HepG2 (cell line): ENCODE measurements around the gene GDAP1L1. TPM values are rescaled to one million over a fixed set of nuclear protein-coding genes. Genes with fewer than 3 reads are reported as not detected.

Source experiments
- CCDC6 ChIP-seq: sonication (generic); formaldehyde crosslinking; IDR thresholded peaks from 2 replicates; pipeline ENCODE4 v1.8.1; 2022; ENCODE audit warnings: mild to moderate bottlenecking, missing genetic modification reagents, moderate library complexity
- ELF4 ChIP-seq: sonication (generic); formaldehyde crosslinking; IDR thresholded peaks from 2 replicates; pipeline ENCODE4 v1.5.0; 2020; ENCODE audit warnings: missing genetic modification reagents, mild to moderate bottlenecking, moderate library complexity, borderline replicate concordance
- HNF1B ChIP-seq: sonication (generic); formaldehyde crosslinking; IDR thresholded peaks from 2 replicates; pipeline ENCODE4 v1.5.1; 2020; ENCODE audit warnings: mild to moderate bottlenecking, moderate library complexity, missing genetic modification reagents
- MAZ ChIP-seq, 2 experiments: sonication (generic) in 1 of 2; formaldehyde crosslinking in 1 of 2; IDR thresholded peaks; 2 replicates each; pipeline versions ENCODE4 v1.5.0 to v1.6.1; 2012 to 2020; ENCODE audit warnings: low read depth in 2 of 2, mild to moderate bottlenecking in 2 of 2, borderline replicate concordance in 1 of 2, improper control_type of control experiment in 1 of 2, low read length in 1 of 2, missing genetic modification reagents in 1 of 2, moderate library complexity in 1 of 2
- MTF1 ChIP-seq: sonication (generic); formaldehyde crosslinking; IDR thresholded peaks from 2 replicates; pipeline ENCODE4 v1.5.0; 2020; ENCODE audit warnings: missing genetic modification reagents
- PTBP1 ChIP-seq: fragments of 200-400 bp; formaldehyde crosslinking; IDR thresholded peaks from 2 replicates; pipeline ENCODE4 v1.6.1; 2018; ENCODE audit warnings: low read length, low read depth; ENCODE audit not compliant: poor library complexity, severe bottlenecking
- RAD21 ChIP-seq: fragments of 450-650 bp; formaldehyde crosslinking; IDR thresholded peaks from 2 replicates; pipeline ENCODE4 v1.5.0; 2020; ENCODE audit warnings: mild to moderate bottlenecking
- RXRB ChIP-seq: IDR thresholded peaks from 2 replicates; pipeline ENCODE4 v1.6.1; 2016; ENCODE audit warnings: borderline replicate concordance, missing genetic modification reagents, missing compliant biosample characterization
- STAG1 ChIP-seq: sonication (generic); formaldehyde crosslinking; IDR thresholded peaks from 2 replicates; pipeline ENCODE4 v1.4.0; 2020; ENCODE audit warnings: missing genetic modification reagents
- ZFP41 ChIP-seq: sonication (generic); formaldehyde crosslinking; IDR thresholded peaks from 2 replicates; pipeline ENCODE4 v1.4.0; 2020; ENCODE audit warnings: mild to moderate bottlenecking, missing genetic modification reagents, borderline replicate concordance
- ZNF12 ChIP-seq: sonication (generic); formaldehyde crosslinking; IDR thresholded peaks from 2 replicates; pipeline ENCODE4 v1.5.0; 2020; ENCODE audit warnings: missing genetic modification reagents
- ZNF740 ChIP-seq: sonication (generic); formaldehyde crosslinking; IDR thresholded peaks from 2 replicates; pipeline ENCODE4 v1.4.0; 2020; ENCODE audit warnings: missing genetic modification reagents
- polyA plus RNA-seq, 8 experiments: library from polyadenylated mRNA; depleted of rRNA in 3 of 8; stranded (reverse) in 7 of 8; unstranded in 1 of 8; fragments of >200 nt; fragmentation: Illumina TruSeq in 4 of 8; extraction: Trizol in 4 of 8; gene quantifications; 2 replicates each; pipeline versions ENCODE4 v1.2.1 to v1.2.3, GENCODE V29; 2011 to 2016; ENCODE audit warnings: low read depth in 4 of 8, missing spikeins in 1 of 8, mixed read lengths in 1 of 8; ENCODE audit not compliant: insufficient read depth in 1 of 8
- total RNA-seq, 5 experiments: library from RNA; depleted of rRNA; stranded (reverse); fragments of >200 nt; fragmentation: Illumina TruSeq; extraction: Trizol; gene quantifications; 2 replicates each; pipeline ENCODE4 v1.2.3, GENCODE V29; 2016; ENCODE audit warnings: low read depth in 1 of 5
- TF ChIP-seq, protein P1 (sequence below): IDR thresholded peaks from 2 replicates; pipeline ENCODE4 v1.6.1; 2012; ENCODE audit warnings: low read depth, low read length, improper control_type of control experiment
- TF ChIP-seq, protein P2 (sequence below): IDR thresholded peaks from 2 replicates; pipeline ENCODE4 v1.6.1; 2018; ENCODE audit warnings: missing genetic modification reagents
- TF ChIP-seq, protein P3 (sequence below): IDR thresholded peaks from 2 replicates; pipeline ENCODE4 v1.6.1; 2016; ENCODE audit warnings: missing genetic modification reagents, missing compliant biosample characterization
- TF ChIP-seq, protein P4 (sequence below): sonication (generic); formaldehyde crosslinking; IDR thresholded peaks from 2 replicates; pipeline ENCODE4 v1.8.1; 2023; ENCODE audit warnings: mild to moderate bottlenecking, inconsistent platforms, moderate library complexity, missing genetic modification reagents, borderline replicate concordance

The GDAP1L1 gene
- total and polyA plus RNA-seq, 2 of the 13 experiments (the other 11 are each of a cell fraction or from before 2014, with no cell fraction given) = 0.04 TPM; not detected in 1

DNA sequence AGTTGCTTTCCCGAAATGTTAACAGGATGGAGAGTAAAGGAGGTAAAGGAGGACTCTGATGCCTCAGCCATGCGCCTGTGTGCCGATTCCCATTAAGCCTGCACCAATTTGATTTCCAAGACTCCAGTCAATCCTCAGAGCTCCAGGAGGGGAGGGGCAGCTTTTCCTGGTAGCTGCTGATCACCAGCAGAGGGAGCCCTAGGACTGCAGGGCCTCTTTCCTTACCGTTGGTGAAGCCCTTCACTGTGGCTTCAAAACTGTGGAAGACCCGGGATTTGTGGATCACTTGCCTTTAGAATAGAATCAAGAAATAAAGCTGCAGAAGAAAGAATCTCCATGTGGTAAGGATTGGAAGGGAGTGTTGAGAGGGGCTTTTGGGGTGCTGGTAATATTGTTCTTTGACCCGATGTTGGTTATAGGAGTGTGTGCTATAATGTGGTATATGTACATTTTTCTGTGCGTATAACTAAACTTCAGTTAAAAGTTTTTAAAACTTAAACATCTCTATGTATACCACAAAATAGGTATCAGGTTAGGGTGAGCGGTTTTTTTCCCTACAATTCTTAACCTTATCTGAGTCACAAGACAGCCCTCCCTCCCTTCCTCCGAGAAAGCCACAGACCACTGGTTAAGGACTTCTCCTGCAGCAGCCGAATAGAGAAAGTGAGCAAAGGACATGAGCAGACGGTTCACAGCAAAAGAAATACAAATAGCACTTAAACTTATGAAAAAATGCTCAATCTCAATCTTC is 29.6 kb upstream of the GDAP1L1 start (continued):
- TF ChIP-seq HNF1B = peak; percentile 78; the same call in 1 of the 2 replicates
- no peak for TF ChIP-seq ZNF12 (CRISPR knock-in tag)
- peak; percentile 99 for TF ChIP-seq STAG1 (CRISPR knock-in tag)
- TF ChIP-seq CCDC6 (CRISPR knock-in tag) = no peak
- TF ChIP-seq PTBP1 = no peak
- TF ChIP-seq, protein P1, sequence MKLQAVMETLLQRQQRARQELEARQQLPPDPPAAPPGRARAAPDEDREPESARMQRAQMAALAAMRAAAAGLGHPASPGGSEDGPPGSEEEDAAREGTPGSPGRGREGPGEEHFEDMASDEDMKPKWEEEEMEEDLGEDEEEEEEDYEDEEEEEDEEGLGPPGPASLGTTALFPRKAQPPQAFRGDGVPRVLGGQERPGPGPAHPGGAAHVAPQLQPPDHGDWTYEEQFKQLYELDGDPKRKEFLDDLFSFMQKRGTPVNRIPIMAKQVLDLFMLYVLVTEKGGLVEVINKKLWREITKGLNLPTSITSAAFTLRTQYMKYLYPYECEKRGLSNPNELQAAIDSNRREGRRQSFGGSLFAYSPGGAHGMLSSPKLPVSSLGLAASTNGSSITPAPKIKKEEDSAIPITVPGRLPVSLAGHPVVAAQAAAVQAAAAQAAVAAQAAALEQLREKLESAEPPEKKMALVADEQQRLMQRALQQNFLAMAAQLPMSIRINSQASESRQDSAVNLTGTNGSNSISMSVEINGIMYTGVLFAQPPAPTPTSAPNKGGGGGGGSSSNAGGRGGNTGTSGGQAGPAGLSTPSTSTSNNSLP = no peak
- peak; percentile 98 for TF ChIP-seq RAD21 (CRISPR knock-in tag)
- no peak for TF ChIP-seq ELF4 (CRISPR knock-in tag)
- no peak for TF ChIP-seq ZFP41 (CRISPR knock-in tag)
- peak; percentile 71; the same call in 1 of the 2 replicates for TF ChIP-seq MAZ (IDR thresholded peaks at IDR 0.05; ENCODE audit: borderline replicate concordance, low read depth, low read length)
- TF ChIP-seq MAZ (CRISPR knock-in tag; IDR thresholded peaks at IDR 0.05; ENCODE audit: low read depth) = peak; percentile 89
- TF ChIP-seq, protein P2, sequence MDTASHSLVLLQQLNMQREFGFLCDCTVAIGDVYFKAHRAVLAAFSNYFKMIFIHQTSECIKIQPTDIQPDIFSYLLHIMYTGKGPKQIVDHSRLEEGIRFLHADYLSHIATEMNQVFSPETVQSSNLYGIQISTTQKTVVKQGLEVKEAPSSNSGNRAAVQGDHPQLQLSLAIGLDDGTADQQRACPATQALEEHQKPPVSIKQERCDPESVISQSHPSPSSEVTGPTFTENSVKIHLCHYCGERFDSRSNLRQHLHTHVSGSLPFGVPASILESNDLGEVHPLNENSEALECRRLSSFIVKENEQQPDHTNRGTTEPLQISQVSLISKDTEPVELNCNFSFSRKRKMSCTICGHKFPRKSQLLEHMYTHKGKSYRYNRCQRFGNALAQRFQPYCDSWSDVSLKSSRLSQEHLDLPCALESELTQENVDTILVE (CRISPR knock-in tag) = peak; percentile 64; the same call in 1 of the 2 replicates
- TF ChIP-seq, protein P3, sequence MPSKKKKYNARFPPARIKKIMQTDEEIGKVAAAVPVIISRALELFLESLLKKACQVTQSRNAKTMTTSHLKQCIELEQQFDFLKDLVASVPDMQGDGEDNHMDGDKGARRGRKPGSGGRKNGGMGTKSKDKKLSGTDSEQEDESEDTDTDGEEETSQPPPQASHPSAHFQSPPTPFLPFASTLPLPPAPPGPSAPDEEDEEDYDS = no peak
- TF ChIP-seq ZNF740 (CRISPR knock-in tag) = peak; percentile 72; the same call in 1 of the 2 replicates
- peak; percentile 58 for TF ChIP-seq RXRB (CRISPR knock-in tag)
- TF ChIP-seq, protein P4, sequence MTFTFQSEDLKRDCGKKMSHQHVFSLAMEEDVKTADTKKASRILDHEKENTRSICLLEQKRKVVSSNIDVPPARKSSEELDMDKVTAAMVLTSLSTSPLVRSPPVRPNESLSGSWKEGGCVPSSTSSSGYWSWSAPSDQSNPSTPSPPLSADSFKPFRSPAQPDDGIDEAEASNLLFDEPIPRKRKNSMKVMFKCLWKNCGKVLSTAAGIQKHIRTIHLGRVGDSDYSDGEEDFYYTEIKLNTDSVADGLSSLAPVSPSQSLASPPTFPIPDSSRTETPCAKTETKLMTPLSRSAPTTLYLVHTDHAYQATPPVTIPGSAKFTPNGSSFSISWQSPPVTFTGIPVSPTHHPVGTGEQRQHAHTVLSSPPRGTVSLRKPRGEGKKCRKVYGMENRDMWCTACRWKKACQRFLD (CRISPR knock-in tag) = no peak
- TF ChIP-seq MTF1 (CRISPR knock-in tag) = no peak
- TF ChIP-seq, all 625 proteins: peak for 109
